SK-N-SH treated with all-trans-retinoic acid at 6 μM for 48 hours (cell line): ENCODE data around the gene DCAF16.

Source experiments
- ATAC-seq: fragments of 200-7000 bp; cut with Tn5 transposase; 3 replicates; pipeline ENCODE4 v1.9.1; 2020; ENCODE audit warnings: mild to moderate bottlenecking, moderate library complexity
- ARNTL ChIP-seq: fragments of 450-650 bp; formaldehyde crosslinking; IDR thresholded peaks from 2 replicates; pipeline ENCODE4 v1.5.0; 2020; ENCODE audit warnings: low read depth, mild to moderate bottlenecking, moderate library complexity, borderline replicate concordance
- BACH2 ChIP-seq: fragments of 250-450 bp; sonication (Bioruptor Pico); IDR thresholded peaks from 2 replicates; pipeline ENCODE4 v1.9.0; 2021; ENCODE audit warnings: mild to moderate bottlenecking, borderline replicate concordance
- CREB5 ChIP-seq: fragments of 250-450 bp; sonication (Bioruptor Pico); IDR thresholded peaks from 2 replicates; pipeline ENCODE4 v1.5.1; 2020; ENCODE audit warnings: low read depth, mild to moderate bottlenecking, moderate library complexity
- CSRNP3 ChIP-seq: fragments of 250-450 bp; sonication (Bioruptor Pico); IDR thresholded peaks from 2 replicates; pipeline ENCODE4 v1.5.1; 2021; ENCODE audit warnings: mild to moderate bottlenecking, moderate library complexity
- GLIS3 ChIP-seq: fragments of 250-450 bp; sonication (Bioruptor Pico); IDR thresholded peaks from 2 replicates; pipeline ENCODE4 v1.5.0; 2020; ENCODE audit warnings: mild to moderate bottlenecking, moderate library complexity
- ISL1 ChIP-seq: fragments of 250-450 bp; sonication (Bioruptor Pico); IDR thresholded peaks from 2 replicates; pipeline ENCODE4 v2.1.2; 2022; ENCODE audit warnings: mild to moderate bottlenecking, moderate library complexity
- PATZ1 ChIP-seq: fragments of 250-450 bp; sonication (Bioruptor Pico); IDR thresholded peaks from 2 replicates; pipeline ENCODE4 v1.8.0; 2020; ENCODE audit warnings: mild to moderate bottlenecking, moderate library complexity, borderline replicate concordance
- POU6F1 ChIP-seq: fragments of 250-450 bp; sonication (Bioruptor Pico); IDR thresholded peaks from 2 replicates; pipeline ENCODE4 v1.8.0; 2021; ENCODE audit warnings: low read depth, mild to moderate bottlenecking, moderate library complexity, borderline replicate concordance
- PPARA ChIP-seq: fragments of 250-450 bp; sonication (Bioruptor Pico); IDR thresholded peaks from 2 replicates; pipeline ENCODE4 v1.5.0; 2020; ENCODE audit warnings: mild to moderate bottlenecking, borderline replicate concordance
- RARB ChIP-seq: fragments of 250-450 bp; sonication (Bioruptor Pico); IDR thresholded peaks from 2 replicates; pipeline ENCODE4 v1.8.0; 2021; ENCODE audit warnings: mild to moderate bottlenecking, moderate library complexity
- SNAI2 ChIP-seq: fragments of 250-450 bp; sonication (Bioruptor Pico); IDR thresholded peaks from 2 replicates; pipeline ENCODE4 v1.5.0; 2020; ENCODE audit warnings: mild to moderate bottlenecking, moderate library complexity
- TCF4 ChIP-seq: fragments of 250-450 bp; sonication (Bioruptor Pico); IDR thresholded peaks from 2 replicates; pipeline ENCODE4 v1.8.0; 2021; ENCODE audit warnings: mild to moderate bottlenecking, moderate library complexity, borderline replicate concordance
- TOX ChIP-seq: fragments of 250-450 bp; sonication (Bioruptor Pico); IDR thresholded peaks from 2 replicates; pipeline ENCODE4 v1.8.0; 2021; ENCODE audit warnings: mild to moderate bottlenecking, moderate library complexity, borderline replicate concordance
- TSHZ2 ChIP-seq: fragments of 250-450 bp; sonication (Bioruptor Pico); IDR thresholded peaks from 2 replicates; pipeline ENCODE4 v1.5.0; 2020; ENCODE audit warnings: mild to moderate bottlenecking, moderate library complexity
- ZC3H10 ChIP-seq: fragments of 250-450 bp; sonication (Bioruptor Pico); IDR thresholded peaks from 2 replicates; pipeline ENCODE4 v1.5.1; 2021; ENCODE audit warnings: mild to moderate bottlenecking, moderate library complexity
- ZFP3 ChIP-seq: fragments of 250-450 bp; sonication (Bioruptor Pico); IDR thresholded peaks from 2 replicates; pipeline ENCODE4 v1.5.0; 2020; ENCODE audit warnings: mild to moderate bottlenecking, moderate library complexity
- ZNF565 ChIP-seq: fragments of 450-650 bp; formaldehyde crosslinking; conservative IDR thresholded peaks from 2 replicates; pipeline ENCODE4 v1.5.0; 2020; ENCODE audit warnings: low read depth, mild to moderate bottlenecking, moderate library complexity
- ZNF70 ChIP-seq: fragments of 450-650 bp; formaldehyde crosslinking; IDR thresholded peaks from 2 replicates; pipeline ENCODE4 v1.5.0; 2020; ENCODE audit warnings: mild to moderate bottlenecking, moderate library complexity
- ZNF8 ChIP-seq: fragments of 450-650 bp; formaldehyde crosslinking; IDR thresholded peaks from 2 replicates; pipeline ENCODE4 v1.5.0; 2020; ENCODE audit warnings: mild to moderate bottlenecking, moderate library complexity

Gene DCAF16

GRCh38 chr4:17786567-17786966, 24.0 kb downstream of the DCAF16 start (continued):
- TF ChIP-seq CSRNP3 (no peak), ISL1 (CRISPR knock-in tag) (no peak), ZNF8 (CRISPR knock-in tag) (no peak), PATZ1 (CRISPR knock-in tag) (no peak), TOX (CRISPR knock-in tag) (no peak), PPARA (CRISPR knock-in tag) (no peak), ARNTL (CRISPR knock-in tag) (no peak), ZC3H10 (CRISPR knock-in tag) (no peak), GLIS3 (no peak)

- no peak; the same call in 2 of the 3 replicates for ATAC-seq
Observed at GRCh38 chr4:17785858-17786257, 24.7 kb downstream of the DCAF16 start.

More at GRCh38 chr4:17785858-17786257, 24.7 kb downstream of the DCAF16 start:
- TF ChIP-seq ZNF70 (CRISPR knock-in tag) = no peak
- no peak for TF ChIP-seq SNAI2 (CRISPR knock-in tag)
- no peak for TF ChIP-seq RARB (CRISPR knock-in tag)
- TF ChIP-seq PPARA (CRISPR knock-in tag) = no peak
- TF ChIP-seq TOX (CRISPR knock-in tag) = no peak
- TF ChIP-seq ZNF8 (CRISPR knock-in tag) = no peak
- TF ChIP-seq GLIS3 = no peak
- no peak for TF ChIP-seq PATZ1 (CRISPR knock-in tag)
- no peak for TF ChIP-seq ZFP3
- no peak for TF ChIP-seq ZNF565 (CRISPR knock-in tag)
- TF ChIP-seq TCF4 = no peak
- TF ChIP-seq CREB5 (CRISPR knock-in tag) = no peak
- TF ChIP-seq TSHZ2 (CRISPR knock-in tag) = no peak
- TF ChIP-seq POU6F1 (CRISPR knock-in tag) = no peak
- TF ChIP-seq CSRNP3 = no peak
- TF ChIP-seq ARNTL (CRISPR knock-in tag) = no peak
- TF ChIP-seq BACH2 (CRISPR knock-in tag) = no peak
